HUES48 (cell line): ENCODE data around the gene ERVK3-1.

ENCODE experiments used
- H3K27ac ChIP-seq: one replicate; pipeline ENCODE4 v1.7.0; 2013; ENCODE audit warnings: low read depth, low read length, inconsistent platforms
- H3K27me3 ChIP-seq: 2 replicates; pipeline ENCODE4 v1.6.1; 2013; ENCODE audit warnings: mild to moderate bottlenecking, low read length; ENCODE audit not compliant: control insufficient read depth, insufficient read depth
- H3K36me3 ChIP-seq: 2 replicates; pipeline ENCODE4 v1.6.1; 2013; ENCODE audit warnings: low read length; ENCODE audit not compliant: control insufficient read depth, insufficient read depth
- H3K4me1 ChIP-seq: 2 replicates; pipeline ENCODE4 v1.6.1; 2013; ENCODE audit warnings: mild to moderate bottlenecking, low read length; ENCODE audit not compliant: control insufficient read depth, insufficient read depth
- H3K4me3 ChIP-seq: 2 replicates; pipeline ENCODE4 v1.5.1; 2013; ENCODE audit warnings: mild to moderate bottlenecking, low read depth, low read length
- H3K9ac ChIP-seq: 2 replicates; pipeline ENCODE4 v1.6.1; 2013; ENCODE audit warnings: mild to moderate bottlenecking, low read depth, low read length, moderate library complexity
- H3K9me3 ChIP-seq: 2 replicates; pipeline ENCODE4 v1.6.1; 2013; ENCODE audit warnings: low read length; ENCODE audit not compliant: control insufficient read depth, insufficient read depth

ERVK3-1 gene

GRCh38 chr19:58277748-58278540 is 27.2 kb upstream of the ERVK3-1 start:
- H3K9ac ChIP-seq = peak overlapping the region; percentile 96
- no peaks in the 10 kb centered on the region for H3K9me3 ChIP-seq
- peaks cover 8% of the 10 kb centered on the region for H3K4me1 ChIP-seq
- peaks cover 27% of the 10 kb centered on the region for H3K36me3 ChIP-seq
- H3K27me3 ChIP-seq = no peaks in the 10 kb centered on the region
- peak overlapping the region; percentile 90 for H3K27ac ChIP-seq
- H3K4me3 ChIP-seq = peak overlapping the region; percentile 91

- Histone ChIP-seq H3K4me1 (peaks cover 8% of the 10 kb centered on the region), H3K9me3 (no peaks in the 10 kb centered on the region), H3K27me3 (no peaks in the 10 kb centered on the region), H3K36me3 (peaks cover 27% of the 10 kb centered on the region), H3K27ac (peak within 1 kb of the TSS; percentile 94), H3K9ac (peak within 1 kb of the TSS; percentile 96), H3K4me3 (peak within 1 kb of the TSS; percentile 91)
Measured at GRCh38 chr19:58278541-58279041, 26.6 kb upstream of the ERVK3-1 start, which contains the start of gene ZNF8. Gene ZNF8 (plus strand): TSS chr19:58278955. CDS start chr19:58279082, 127 bp downstream.

- Histone ChIP-seq H3K27ac (peak overlapping the region; percentile 94), H3K4me3 (peak overlapping the region; percentile 91), H3K9me3 (no peaks in the 10 kb centered on the region), H3K27me3 (no peaks in the 10 kb centered on the region), H3K36me3 (peaks cover 27% of the 10 kb centered on the region), H3K9ac (peak overlapping the region; percentile 96), H3K4me1 (peaks cover 8% of the 10 kb centered on the region)
Measured at GRCh38 chr19:58279042-58279924, 25.9 kb upstream of the ERVK3-1 start.

- Histone ChIP-seq H3K36me3 (peaks cover 26% of the 10 kb centered on the region), H3K4me3 (peak overlapping the region; percentile 91), H3K9me3 (no peaks in the 10 kb centered on the region), H3K27me3 (no peaks in the 10 kb centered on the region), H3K9ac (no peak overlapping the region; the same call in 1 of the 2 replicates), H3K27ac (no peak overlapping the region), H3K4me1 (peaks cover 8% of the 10 kb centered on the region)
Measured at GRCh38 chr19:58279925-58280316, 25.3 kb upstream of the ERVK3-1 start.

GRCh38 chr19:58284199-58284598 is 21.0 kb upstream of the ERVK3-1 start:
- Histone ChIP-seq H3K36me3 (peaks cover 68% of the 10 kb centered on the region), H3K9me3 (no peaks in the 10 kb centered on the region), H3K4me3 (no peak overlapping the region), H3K27me3 (no peaks in the 10 kb centered on the region), H3K4me1 (peaks cover 8% of the 10 kb centered on the region), H3K27ac (no peak overlapping the region), H3K9ac (no peak overlapping the region)

- Histone ChIP-seq H3K27ac (no peak overlapping the region), H3K4me1 (no peaks in the 10 kb centered on the region), H3K4me3 (no peak overlapping the region), H3K9me3 (peaks cover 6% of the 10 kb centered on the region; the same call in 1 of the 2 replicates), H3K27me3 (no peaks in the 10 kb centered on the region), H3K9ac (no peak overlapping the region), H3K36me3 (peaks cover 92% of the 10 kb centered on the region)
Measured at GRCh38 chr19:58291943-58292342, 13.2 kb upstream of the ERVK3-1 start.

- Histone ChIP-seq H3K36me3 (peaks cover 84% of the 10 kb centered on the region), H3K9ac (no peak overlapping the region), H3K27ac (no peak overlapping the region), H3K4me1 (no peaks in the 10 kb centered on the region), H3K27me3 (no peaks in the 10 kb centered on the region), H3K4me3 (no peak overlapping the region), H3K9me3 (peaks cover 6% of the 10 kb centered on the region; the same call in 1 of the 2 replicates)
Measured at GRCh38 chr19:58294743-58295374, 10.3 kb upstream of the ERVK3-1 start.

- no peaks in the 10 kb centered on the region for H3K4me1 ChIP-seq
- H3K9ac ChIP-seq = no peak overlapping the region
- H3K9me3 ChIP-seq = peaks cover 6% of the 10 kb centered on the region; the same call in 1 of the 2 replicates
- no peak overlapping the region for H3K4me3 ChIP-seq
- H3K36me3 ChIP-seq = peaks cover 87% of the 10 kb centered on the region
- no peak overlapping the region for H3K27ac ChIP-seq
- H3K27me3 ChIP-seq = no peaks in the 10 kb centered on the region
Measured at GRCh38 chr19:58296104-58296503, 9.1 kb upstream of the ERVK3-1 start.

- Histone ChIP-seq H3K27me3 (no peaks in the 10 kb centered on the region), H3K27ac (no peak overlapping the region), H3K9ac (no peak overlapping the region), H3K36me3 (peaks cover 55% of the 10 kb centered on the region), H3K4me3 (no peak overlapping the region), H3K4me1 (no peaks in the 10 kb centered on the region), H3K9me3 (no peaks in the 10 kb centered on the region)
Measured at GRCh38 chr19:58300620-58301019, 4.6 kb upstream of the ERVK3-1 start.

- no peaks in the 10 kb centered on the region for H3K9me3 ChIP-seq
- no peak overlapping the region for H3K9ac ChIP-seq
- no peak overlapping the region for H3K27ac ChIP-seq
- H3K4me1 ChIP-seq = 0 out of 2 replicates have a peak, but pooled peaks cover 5% of the 10 kb centered on the region
- H3K27me3 ChIP-seq = no peaks in the 10 kb centered on the region
- peak overlapping the region; percentile 93; the same call in 1 of the 2 replicates for H3K4me3 ChIP-seq
- H3K36me3 ChIP-seq = peaks cover 52% of the 10 kb centered on the region
Measured at GRCh38 chr19:58304255-58304654, 922 bp upstream of the ERVK3-1 start.
